Smooth muscle cell (in vitro differentiated cells): Measurements from ENCODE around the gene CCNJ. TPM values are rescaled to one million over a fixed set of nuclear protein-coding genes. Genes with fewer than 3 reads are reported as not detected.

Experiments used
- DNase-seq: peaks from one replicate; lab custom pipeline; 2025; ENCODE audit not compliant: unreplicated experiment; lab: John Stamatoyannopoulos, UW
- H2AFZ ChIP-seq: fragments of 200-600 bp; sonication (generic); 2 replicates; pipeline ENCODE4 v1.6.0; 2016; ENCODE audit warnings: antibody characterized with exemption, low read depth, mild to moderate bottlenecking
- H3F3A ChIP-seq: fragments of 200-600 bp; sonication (generic); 2 replicates; pipeline ENCODE4 v1.6.0; 2017; ENCODE audit warnings: antibody characterized with exemption, low read depth
- H3K27ac ChIP-seq: fragments of 200-600 bp; sonication (generic); 2 replicates; pipeline ENCODE4 v1.5.1; 2016; ENCODE audit warnings: low read depth, mild to moderate bottlenecking
- H3K27me3 ChIP-seq: fragments of 200-600 bp; sonication (generic); 2 replicates; pipeline ENCODE4 v1.6.1; 2016; ENCODE audit warnings: low read depth, mild to moderate bottlenecking
- H3K36me3 ChIP-seq: fragments of 200-600 bp; sonication (generic); 2 replicates; pipeline ENCODE4 v1.5.1; 2016; ENCODE audit warnings: low read depth
- H3K4me1 ChIP-seq: fragments of 200-600 bp; sonication (generic); 2 replicates; pipeline ENCODE4 v1.5.1; 2016; ENCODE audit warnings: low read depth
- H3K4me2 ChIP-seq: fragments of 200-600 bp; sonication (generic); 2 replicates; pipeline ENCODE4 v1.6.0; 2016; ENCODE audit warnings: mild to moderate bottlenecking
- H3K4me3 ChIP-seq: fragments of 200-600 bp; sonication (generic); 2 replicates; pipeline ENCODE4 v1.5.1; 2016; ENCODE audit warnings: mild to moderate bottlenecking
- H3K79me2 ChIP-seq: fragments of 200-600 bp; sonication (generic); 2 replicates; pipeline ENCODE4 v1.6.0; 2016; ENCODE audit warnings: low read depth, mild to moderate bottlenecking
- H3K9ac ChIP-seq: fragments of 200-600 bp; sonication (generic); 2 replicates; pipeline ENCODE4 v1.6.0; 2016; ENCODE audit warnings: low read depth
- H3K9me3 ChIP-seq: fragments of 200-600 bp; sonication (generic); replicated peaks from 2 replicates; pipeline ENCODE4 v1.5.1; 2016; ENCODE audit warnings: low read depth
- H4K20me1 ChIP-seq: fragments of 200-600 bp; sonication (generic); 2 replicates; pipeline ENCODE4 v1.6.0; 2016; ENCODE audit warnings: low read depth
- WGBS: methylation state at CpG from one replicate; pipeline ENCODE4 v1.1.7; 2016; ENCODE audit warnings: low lambda C conversion rate; 5-methylcytosine and 5-hydroxymethylcytosine counted together
- polyA plus RNA-seq: library from polyadenylated mRNA; unstranded; fragments of >200 nt; fragmentation: Nextera tagmentation; extraction: Ambion mirVana; gene quantifications from 2 replicates; pipeline ENCODE4 v1.2.1, GENCODE V29; 2016
- total RNA-seq: library from RNA; depleted of rRNA; stranded (reverse); fragments of >200 nt; gene quantifications from 2 replicates; pipeline ENCODE4 v1.2.3, GENCODE V29; 2014
- TF ChIP-seq, protein P1 (sequence below): fragments of 200-600 bp; sonication (generic); IDR thresholded peaks from 2 replicates; pipeline ENCODE4 v1.5.1; 2017; ENCODE audit warnings: borderline replicate concordance, mild to moderate bottlenecking, antibody characterized with exemption; ENCODE audit not compliant: insufficient read depth, poor library complexity, severe bottlenecking

Gene CCNJ
- total and polyA plus RNA-seq, 2 experiments from 2014 or later = 5.2 to 8.8 TPM

DNA sequence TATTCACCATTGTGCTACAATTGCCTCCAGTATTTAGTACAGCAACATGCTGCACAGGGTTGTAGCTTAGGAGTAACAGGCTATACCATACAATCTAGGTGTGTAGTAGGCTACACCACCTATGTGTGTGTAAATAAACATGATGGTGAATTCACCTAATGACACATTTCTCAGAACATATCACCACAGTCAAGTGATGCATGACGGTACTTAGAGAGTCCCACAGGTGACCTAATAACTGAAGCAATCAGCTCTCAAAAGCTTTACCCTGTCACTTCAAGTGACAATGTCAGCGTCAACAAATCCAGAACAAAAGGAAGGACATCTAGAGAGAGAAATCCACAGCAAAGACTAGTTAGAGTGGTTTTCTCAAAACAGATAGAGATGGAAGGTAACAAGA is 38.8 kb downstream of the CCNJ start:
- no peak overlapping the region for H2AFZ ChIP-seq
- no peaks in the 10 kb centered on the region for H3K4me1 ChIP-seq
- H3K9me3 ChIP-seq = no peaks in the 10 kb centered on the region
- DNase-seq = no peak
- TF ChIP-seq, protein P1, sequence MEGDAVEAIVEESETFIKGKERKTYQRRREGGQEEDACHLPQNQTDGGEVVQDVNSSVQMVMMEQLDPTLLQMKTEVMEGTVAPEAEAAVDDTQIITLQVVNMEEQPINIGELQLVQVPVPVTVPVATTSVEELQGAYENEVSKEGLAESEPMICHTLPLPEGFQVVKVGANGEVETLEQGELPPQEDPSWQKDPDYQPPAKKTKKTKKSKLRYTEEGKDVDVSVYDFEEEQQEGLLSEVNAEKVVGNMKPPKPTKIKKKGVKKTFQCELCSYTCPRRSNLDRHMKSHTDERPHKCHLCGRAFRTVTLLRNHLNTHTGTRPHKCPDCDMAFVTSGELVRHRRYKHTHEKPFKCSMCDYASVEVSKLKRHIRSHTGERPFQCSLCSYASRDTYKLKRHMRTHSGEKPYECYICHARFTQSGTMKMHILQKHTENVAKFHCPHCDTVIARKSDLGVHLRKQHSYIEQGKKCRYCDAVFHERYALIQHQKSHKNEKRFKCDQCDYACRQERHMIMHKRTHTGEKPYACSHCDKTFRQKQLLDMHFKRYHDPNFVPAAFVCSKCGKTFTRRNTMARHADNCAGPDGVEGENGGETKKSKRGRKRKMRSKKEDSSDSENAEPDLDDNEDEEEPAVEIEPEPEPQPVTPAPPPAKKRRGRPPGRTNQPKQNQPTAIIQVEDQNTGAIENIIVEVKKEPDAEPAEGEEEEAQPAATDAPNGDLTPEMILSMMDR = no peak
- H3K4me2 ChIP-seq = no peak overlapping the region
- no peaks in the 10 kb centered on the region for H3F3A ChIP-seq
- H3K27ac ChIP-seq = no peak overlapping the region
- 89% methylated on average over 2 of the region's 2 CpGs for WGBS
- no peaks in the 10 kb centered on the region for H4K20me1 ChIP-seq
- no peak overlapping the region for H3K9ac ChIP-seq
- H3K36me3 ChIP-seq = no peaks in the 10 kb centered on the region
- no peaks in the 10 kb centered on the region for H3K79me2 ChIP-seq
- H3K27me3 ChIP-seq = no peaks in the 10 kb centered on the region
- no peak overlapping the region for H3K4me3 ChIP-seq

DNA sequence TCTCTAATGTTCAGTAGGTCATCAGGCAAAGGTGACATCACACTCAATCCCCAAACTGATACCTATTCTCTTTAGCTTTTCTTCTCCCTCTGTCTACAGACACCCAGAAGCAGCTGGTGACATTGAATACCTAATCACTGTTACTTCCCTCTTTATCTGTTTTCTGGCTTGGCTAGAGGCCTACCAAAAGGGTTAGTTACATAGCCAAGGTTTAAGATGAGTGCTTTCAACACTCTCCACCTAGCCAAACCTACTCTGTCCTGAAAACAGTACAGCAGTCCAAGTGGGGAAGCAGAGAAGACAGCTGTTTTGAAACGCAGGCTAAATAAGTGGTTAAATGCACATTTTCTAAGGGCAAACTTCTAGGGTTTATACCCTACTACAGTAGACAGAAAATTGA is 39.4 kb downstream of the CCNJ start:
- H3K79me2 ChIP-seq = no peaks in the 10 kb centered on the region
- DNase-seq = no peak
- no peak overlapping the region for H3K4me3 ChIP-seq
- no peak overlapping the region for H3K4me2 ChIP-seq
- no peaks in the 10 kb centered on the region for H3K36me3 ChIP-seq
- no peaks in the 10 kb centered on the region for H3K4me1 ChIP-seq
- no peak overlapping the region for H2AFZ ChIP-seq
- H3K27ac ChIP-seq = no peak overlapping the region
- H3K9ac ChIP-seq = no peak overlapping the region
- no peaks in the 10 kb centered on the region for H3K9me3 ChIP-seq
- TF ChIP-seq, protein P1 = no peak
- no peaks in the 10 kb centered on the region for H3F3A ChIP-seq
- WGBS = 87% methylated on average over 1 of the region's 1 CpG
- no peaks in the 10 kb centered on the region for H4K20me1 ChIP-seq
- H3K27me3 ChIP-seq = no peaks in the 10 kb centered on the region

DNA sequence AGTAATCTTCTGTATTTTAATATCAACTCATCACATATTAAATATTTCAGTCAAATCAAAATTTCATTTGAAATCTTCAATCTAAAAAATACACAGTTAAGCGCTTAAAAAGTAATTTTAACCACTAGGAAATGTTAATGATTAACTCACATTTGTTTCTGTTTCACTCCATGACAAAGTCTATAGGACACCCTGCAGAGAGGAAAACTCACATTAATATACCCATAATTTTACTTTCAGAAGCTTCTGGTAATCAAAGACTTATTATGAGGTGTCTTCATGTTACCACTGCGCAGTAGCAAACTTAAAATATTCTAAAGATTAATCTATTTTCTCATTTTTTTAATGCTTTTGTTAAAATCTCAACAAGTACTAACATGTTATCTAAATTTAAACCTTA is 45.7 kb downstream of the CCNJ start:
- no peaks in the 10 kb centered on the region for H3K27me3 ChIP-seq
- H3K9ac ChIP-seq = no peak overlapping the region
- no peaks in the 10 kb centered on the region for H4K20me1 ChIP-seq
- no peaks in the 10 kb centered on the region for H3K36me3 ChIP-seq
- no peaks in the 10 kb centered on the region for H3K9me3 ChIP-seq
- 91% methylated on average over 2 of the region's 2 CpGs for WGBS
- H3K4me1 ChIP-seq = no peaks in the 10 kb centered on the region
- H3K79me2 ChIP-seq = no peaks in the 10 kb centered on the region
- no peak overlapping the region for H3K27ac ChIP-seq
- peak overlapping the region; percentile 8 for H3K4me3 ChIP-seq
- H3K4me2 ChIP-seq = no peak overlapping the region
- no peaks in the 10 kb centered on the region for H3F3A ChIP-seq
- TF ChIP-seq, protein P1 = no peak
- no peak overlapping the region for H2AFZ ChIP-seq
- DNase-seq = no peak

DNA sequence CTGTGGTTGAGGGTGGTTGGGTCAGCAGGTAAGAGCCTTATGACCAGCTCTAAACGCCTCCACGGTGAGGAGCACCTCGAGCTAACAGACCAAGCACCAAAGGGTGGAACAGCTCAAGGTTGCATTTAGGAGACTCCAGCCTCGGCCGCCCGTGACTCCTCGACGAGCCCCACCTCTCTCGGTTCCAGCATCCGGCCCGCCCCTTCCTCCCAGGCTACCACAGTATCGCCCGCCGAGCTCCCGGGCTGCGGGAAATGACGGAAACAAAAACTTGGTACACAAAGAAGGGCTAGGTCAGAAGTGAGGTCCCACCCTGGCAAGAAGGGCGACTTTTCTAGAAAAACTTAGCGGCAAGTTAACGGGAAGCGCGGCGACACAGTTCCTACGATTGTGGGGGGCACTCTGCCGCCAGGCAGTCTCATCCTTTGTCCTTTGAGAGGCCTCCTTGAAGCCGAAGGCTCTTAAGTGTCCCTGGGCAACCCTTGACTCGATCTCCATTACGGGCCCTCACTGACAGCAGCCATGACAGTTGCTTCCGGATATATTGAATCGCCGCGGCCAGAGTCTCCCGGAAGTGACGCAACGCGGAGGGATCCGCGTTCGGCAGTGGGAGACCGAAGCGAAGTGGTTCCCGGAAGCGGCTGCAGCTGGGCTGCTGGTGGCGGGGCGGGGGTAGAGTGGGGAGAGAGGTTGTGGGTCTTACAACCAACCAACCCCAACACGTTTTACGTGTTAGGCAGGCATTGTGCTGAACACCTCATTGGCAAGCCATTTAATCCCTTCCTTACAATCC is 46.5 kb downstream of the CCNJ start:
- Histone ChIP-seq H3F3A (no peaks in the 10 kb centered on the region), H3K27me3 (no peaks in the 10 kb centered on the region), H3K4me2 (no peak overlapping the region), H3K4me1 (no peaks in the 10 kb centered on the region), H3K9ac (no peak overlapping the region), H3K36me3 (no peaks in the 10 kb centered on the region), H3K27ac (no peak overlapping the region), H2AFZ (no peak overlapping the region), H4K20me1 (no peaks in the 10 kb centered on the region), H3K4me3 (no peak overlapping the region), H3K79me2 (no peaks in the 10 kb centered on the region), H3K9me3 (no peaks in the 10 kb centered on the region)
- WGBS = 97% methylated on average over 47 of the region's 47 CpGs
- TF ChIP-seq, protein P1 = no peak
- DNase-seq = no peak
